IPS-18c (cell line): Measurements from ENCODE around the gene LPAR1.

ENCODE experiments used
- H3K4me3 ChIP-seq: 2 replicates; pipeline ENCODE4 v1.7.0; 2013; ENCODE audit warnings: low read depth, mild to moderate bottlenecking, low read length, moderate library complexity; ENCODE audit not compliant: insufficient read depth
- H3K9me3 ChIP-seq: one replicate; pipeline ENCODE4 v1.6.1; 2013; ENCODE audit warnings: mild to moderate bottlenecking, low read length, moderate library complexity; ENCODE audit not compliant: control insufficient read depth, insufficient read depth

The LPAR1 gene

GRCh38 chr9:111016016-111016415, 22.3 kb downstream of the LPAR1 start:
- no peaks in the 10 kb centered on the region for H3K9me3 ChIP-seq
- no peak overlapping the region for H3K4me3 ChIP-seq

- no peak overlapping the region for H3K4me3 ChIP-seq
- no peaks in the 10 kb centered on the region for H3K9me3 ChIP-seq
These were observed 24.6 kb downstream of the LPAR1 start for GRCh38 chr9:111013707-111014106.

- Histone ChIP-seq H3K9me3 (no peaks in the 10 kb centered on the region), H3K4me3 (no peak overlapping the region)
These were observed 25.0 kb downstream of the LPAR1 start for GRCh38 chr9:111013250-111013649.

GRCh38 chr9:111008158-111009075, 29.9 kb downstream of the LPAR1 start:
- Histone ChIP-seq H3K9me3 (no peaks in the 10 kb centered on the region), H3K4me3 (no peak overlapping the region)

- no peaks in the 10 kb centered on the region for H3K9me3 ChIP-seq
These were observed 32.4 kb downstream of the LPAR1 start for GRCh38 chr9:111005746-111006470.

GRCh38 chr9:111004936-111005335, 33.3 kb downstream of the LPAR1 start:
- no peaks in the 10 kb centered on the region for H3K9me3 ChIP-seq
- no peak overlapping the region for H3K4me3 ChIP-seq

More at GRCh38 chr9:111005746-111006470, 32.4 kb downstream of the LPAR1 start:
- no peak overlapping the region for H3K4me3 ChIP-seq

GRCh38 chr9:111003182-111003581, 35.1 kb downstream of the LPAR1 start:
- H3K9me3 ChIP-seq, result no peaks in the 10 kb centered on the region

GRCh38 chr9:111001526-111001925, 36.7 kb downstream of the LPAR1 start:
- Histone ChIP-seq H3K9me3 (no peaks in the 10 kb centered on the region), H3K4me3 (no peak overlapping the region)

More at GRCh38 chr9:111003182-111003581, 35.1 kb downstream of the LPAR1 start:
- no peak overlapping the region for H3K4me3 ChIP-seq

- no peaks in the 10 kb centered on the region for H3K9me3 ChIP-seq
These were observed 38.1 kb downstream of the LPAR1 start for GRCh38 chr9:111000202-111000601.

GRCh38 chr9:110999379-110999778, 38.9 kb downstream of the LPAR1 start:
- H3K4me3 ChIP-seq, result no peak overlapping the region
- H3K9me3 ChIP-seq, result no peaks in the 10 kb centered on the region

More at GRCh38 chr9:111000202-111000601, 38.1 kb downstream of the LPAR1 start:
- H3K4me3 ChIP-seq, result no peak overlapping the region

- no peaks in the 10 kb centered on the region for H3K9me3 ChIP-seq
- H3K4me3 ChIP-seq, result no peak overlapping the region
These were observed 40.4 kb downstream of the LPAR1 start for GRCh38 chr9:110997847-110998246.

GRCh38 chr9:110996436-110997220, 41.6 kb downstream of the LPAR1 start:
- H3K4me3 ChIP-seq, result no peak overlapping the region

GRCh38 chr9:110995420-110996340, 42.6 kb downstream of the LPAR1 start:
- Histone ChIP-seq H3K4me3 (no peak overlapping the region), H3K9me3 (no peaks in the 10 kb centered on the region)

More at GRCh38 chr9:110996436-110997220, 41.6 kb downstream of the LPAR1 start:
- no peaks in the 10 kb centered on the region for H3K9me3 ChIP-seq

- Histone ChIP-seq H3K9me3 (no peaks in the 10 kb centered on the region), H3K4me3 (no peak overlapping the region)
These were observed 43.5 kb downstream of the LPAR1 start for GRCh38 chr9:110994771-110995241.

GRCh38 chr9:110990481-110990880, 47.8 kb downstream of the LPAR1 start:
- Histone ChIP-seq H3K4me3 (no peak overlapping the region), H3K9me3 (no peaks in the 10 kb centered on the region)

- no peaks in the 10 kb centered on the region for H3K9me3 ChIP-seq
- no peak overlapping the region for H3K4me3 ChIP-seq
These were observed 51.7 kb downstream of the LPAR1 start for GRCh38 chr9:110986529-110986928.
